ENCODE data around the gene MAGED1.

Gene MAGED1

DNA sequence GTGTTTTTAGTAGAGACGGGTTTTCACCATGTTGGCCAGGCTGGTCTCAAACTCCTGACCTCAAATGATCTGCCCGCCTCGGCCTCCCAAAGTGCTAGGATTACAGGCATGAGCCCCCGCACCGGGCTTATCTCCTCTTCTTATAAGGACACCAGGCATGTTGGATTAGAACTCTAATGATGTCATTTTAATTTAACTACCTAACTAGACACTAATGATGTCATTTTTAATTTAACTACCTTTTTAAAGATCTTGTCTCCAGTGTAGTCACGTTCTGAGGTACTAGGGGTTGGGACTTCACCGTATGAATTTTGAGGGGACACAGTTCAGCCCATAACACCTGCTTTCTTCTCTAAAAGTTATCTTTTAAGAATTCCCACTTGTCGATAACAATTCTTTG, 37.7 kb upstream of the MAGED1 start:
- TF ChIP-seq, protein P1, sequence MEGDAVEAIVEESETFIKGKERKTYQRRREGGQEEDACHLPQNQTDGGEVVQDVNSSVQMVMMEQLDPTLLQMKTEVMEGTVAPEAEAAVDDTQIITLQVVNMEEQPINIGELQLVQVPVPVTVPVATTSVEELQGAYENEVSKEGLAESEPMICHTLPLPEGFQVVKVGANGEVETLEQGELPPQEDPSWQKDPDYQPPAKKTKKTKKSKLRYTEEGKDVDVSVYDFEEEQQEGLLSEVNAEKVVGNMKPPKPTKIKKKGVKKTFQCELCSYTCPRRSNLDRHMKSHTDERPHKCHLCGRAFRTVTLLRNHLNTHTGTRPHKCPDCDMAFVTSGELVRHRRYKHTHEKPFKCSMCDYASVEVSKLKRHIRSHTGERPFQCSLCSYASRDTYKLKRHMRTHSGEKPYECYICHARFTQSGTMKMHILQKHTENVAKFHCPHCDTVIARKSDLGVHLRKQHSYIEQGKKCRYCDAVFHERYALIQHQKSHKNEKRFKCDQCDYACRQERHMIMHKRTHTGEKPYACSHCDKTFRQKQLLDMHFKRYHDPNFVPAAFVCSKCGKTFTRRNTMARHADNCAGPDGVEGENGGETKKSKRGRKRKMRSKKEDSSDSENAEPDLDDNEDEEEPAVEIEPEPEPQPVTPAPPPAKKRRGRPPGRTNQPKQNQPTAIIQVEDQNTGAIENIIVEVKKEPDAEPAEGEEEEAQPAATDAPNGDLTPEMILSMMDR (conservative IDR thresholded peaks at IDR 0.05; ENCODE audit: control insufficient read depth, insufficient read depth, low read depth, low read length), result no peak
- H3K4me3 ChIP-seq (ENCODE audit: control insufficient read depth, low read depth, low read length), result no peak overlapping the region
- no peak for DNase-seq (ENCODE audit: low read depth)

DNA sequence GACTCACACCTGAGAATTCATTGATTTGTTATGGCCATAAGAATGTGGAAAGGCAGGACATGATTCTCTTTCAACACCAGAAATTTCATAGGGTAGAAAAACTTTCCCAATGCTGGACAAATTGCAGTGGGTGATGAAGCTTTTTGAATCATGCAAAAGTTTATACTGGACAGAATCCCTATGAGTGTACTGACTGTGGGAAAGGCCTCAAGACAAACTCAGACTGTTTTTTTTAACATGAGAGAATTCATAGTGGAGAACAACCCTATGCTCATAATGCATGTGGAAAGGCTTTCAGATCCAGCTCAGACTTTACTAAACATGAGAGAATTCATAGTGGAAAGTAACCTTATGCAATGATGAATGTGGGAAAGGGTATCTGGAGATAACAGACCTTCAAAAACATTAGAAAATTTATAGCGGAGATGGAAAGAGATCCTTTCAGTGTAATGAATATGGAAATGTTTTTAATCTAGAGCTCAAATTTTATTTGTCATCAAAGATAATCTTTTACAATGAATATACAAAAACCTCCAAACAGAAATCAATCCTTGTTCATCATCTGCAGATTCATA, 36.2 kb upstream of the MAGED1 start:
- no peak overlapping the region for H3K4me3 ChIP-seq (ENCODE audit: control insufficient read depth, low read depth, low read length)
- TF ChIP-seq, protein P1 (conservative IDR thresholded peaks at IDR 0.05; ENCODE audit: control insufficient read depth, insufficient read depth, low read depth, low read length), result no peak
- no peak for DNase-seq (ENCODE audit: low read depth)

DNA sequence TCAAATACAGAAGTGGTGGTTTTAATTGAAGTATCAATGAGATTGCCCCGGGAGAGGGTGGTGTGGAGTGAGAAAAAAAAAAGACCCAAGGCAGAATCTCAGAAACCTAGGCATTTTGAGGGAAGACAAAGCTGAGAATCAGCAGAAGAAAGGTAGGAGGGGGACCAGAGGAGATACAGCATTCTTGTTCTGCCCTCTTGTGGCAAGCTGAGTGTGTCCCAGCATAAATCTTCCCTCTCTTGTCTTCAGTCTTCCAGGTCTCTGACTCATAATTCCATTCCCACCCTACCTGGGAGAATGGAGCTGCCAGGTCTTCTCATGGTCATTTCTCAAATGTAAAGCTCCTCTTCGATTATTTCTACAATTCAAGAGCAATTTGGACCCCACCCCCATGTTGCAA, 32.7 kb upstream of the MAGED1 start:
- TF ChIP-seq, protein P1 (conservative IDR thresholded peaks at IDR 0.05; ENCODE audit: control insufficient read depth, insufficient read depth, low read depth, low read length), result peak; percentile 54
- no peak overlapping the region for H3K4me3 ChIP-seq (ENCODE audit: control insufficient read depth, low read depth, low read length)
- peak; percentile 60 for DNase-seq (ENCODE audit: low read depth)

DNA sequence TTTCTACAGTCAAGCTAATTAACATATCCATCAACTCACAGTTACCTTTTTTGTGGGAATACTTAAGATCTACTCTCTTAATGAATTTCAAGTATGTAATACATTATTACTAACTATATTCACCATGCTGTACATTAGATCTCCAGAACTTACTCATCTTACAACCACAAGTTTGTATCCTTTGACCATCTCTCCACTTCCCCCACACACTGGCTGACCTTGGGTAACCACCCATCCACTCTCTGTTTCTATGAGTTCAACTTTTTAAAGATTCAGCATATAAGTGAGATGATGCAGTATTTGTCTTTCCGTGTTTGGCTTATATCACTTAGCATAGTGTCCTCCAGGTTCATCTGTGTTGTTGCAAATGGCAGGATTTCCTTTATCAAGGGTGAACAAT, 30.5 kb upstream of the MAGED1 start:
- H3K4me3 ChIP-seq (ENCODE audit: control insufficient read depth, low read depth, low read length), result no peak overlapping the region
- TF ChIP-seq, protein P1 (conservative IDR thresholded peaks at IDR 0.05; ENCODE audit: control insufficient read depth, insufficient read depth, low read depth, low read length), result no peak
- no peak for DNase-seq (ENCODE audit: low read depth)

DNA sequence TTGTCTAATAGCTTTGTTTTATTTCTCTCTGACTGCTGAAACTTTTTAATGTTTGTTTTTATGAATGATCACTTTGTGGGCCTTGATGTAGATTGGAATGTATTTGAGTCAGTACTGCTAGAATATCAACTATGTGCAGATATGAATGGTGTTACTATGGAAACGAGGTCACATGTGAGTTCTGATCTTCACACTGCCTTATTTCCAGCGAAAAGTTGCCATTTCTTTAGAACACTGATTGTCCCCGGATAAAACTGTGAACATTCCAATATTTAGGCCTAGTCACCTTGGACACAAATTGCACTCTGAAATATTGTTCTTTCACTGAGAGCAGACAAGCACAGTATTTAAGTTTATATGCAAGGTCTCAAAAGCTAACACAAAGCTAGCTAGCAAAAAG, 27.2 kb upstream of the MAGED1 start:
- no peak overlapping the region for H3K4me3 ChIP-seq (ENCODE audit: control insufficient read depth, low read depth, low read length)
- DNase-seq (ENCODE audit: low read depth), result peak; percentile 4
- TF ChIP-seq, protein P1 (conservative IDR thresholded peaks at IDR 0.05; ENCODE audit: control insufficient read depth, insufficient read depth, low read depth, low read length), result no peak

DNA sequence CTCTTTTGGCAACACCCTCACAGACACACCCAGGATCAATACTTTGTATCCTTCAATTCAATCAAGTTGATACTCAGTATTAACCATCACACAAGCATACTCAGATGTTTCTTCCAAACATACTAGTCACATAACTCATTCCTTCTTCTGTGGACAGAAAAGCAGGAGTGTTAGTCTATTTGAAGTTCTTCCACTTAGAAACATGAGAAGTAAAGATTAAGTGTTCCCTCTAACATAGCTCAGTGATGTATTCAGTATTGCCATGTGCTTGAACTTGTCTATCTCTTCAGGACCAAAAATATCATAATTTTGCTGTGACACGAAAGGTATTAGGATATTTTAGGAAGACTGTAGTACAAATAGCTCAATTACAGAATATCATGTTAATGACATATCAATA, 25.8 kb upstream of the MAGED1 start:
- no peak for DNase-seq (ENCODE audit: low read depth)
- no peak overlapping the region for H3K4me3 ChIP-seq (ENCODE audit: control insufficient read depth, low read depth, low read length)
- TF ChIP-seq, protein P1 (conservative IDR thresholded peaks at IDR 0.05; ENCODE audit: control insufficient read depth, insufficient read depth, low read depth, low read length), result no peak

DNA sequence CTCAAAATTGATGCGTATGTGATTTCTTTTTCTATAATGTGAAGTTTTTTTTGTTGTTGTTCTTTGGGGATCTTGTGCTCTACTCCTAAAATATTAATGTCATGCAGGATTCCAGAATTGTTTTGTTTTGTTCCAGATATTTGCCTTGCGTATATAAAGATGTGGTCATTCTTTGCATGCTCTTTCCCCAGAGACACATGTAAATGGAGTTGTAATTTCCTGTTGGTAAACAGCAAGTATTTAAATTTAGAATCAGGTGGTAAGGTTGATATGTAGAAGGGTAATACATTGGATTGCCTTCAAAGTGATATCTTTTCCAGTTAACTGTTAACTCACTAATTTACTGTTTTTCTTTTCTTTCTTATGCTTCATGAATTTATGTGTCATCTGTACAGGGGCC, 23.1 kb upstream of the MAGED1 start:
- no peak for DNase-seq (ENCODE audit: low read depth)
- no peak overlapping the region for H3K4me3 ChIP-seq (ENCODE audit: control insufficient read depth, low read depth, low read length)
- TF ChIP-seq, protein P1 (conservative IDR thresholded peaks at IDR 0.05; ENCODE audit: control insufficient read depth, insufficient read depth, low read depth, low read length), result no peak
